PC-9 (cell line): ENCODE measurements around the gene TSPAN18.

Experiments
- EZH2 ChIP-seq: fragments of 200-600 bp; sonication (generic); IDR thresholded peaks from 2 replicates; pipeline ENCODE4 v1.8.0; 2017; ENCODE audit warnings: antibody characterized with exemption, low read depth
- TF ChIP-seq, protein P1 (sequence below): fragments of 200-600 bp; sonication (generic); conservative IDR thresholded peaks from 2 replicates; pipeline ENCODE4 v1.6.1; 2017; ENCODE audit warnings: mixed run types, antibody characterized with exemption, mild to moderate bottlenecking, moderate library complexity

GRCh38 chr11:44788536-44789261, 61.9 kb downstream of the TSPAN18 start:
- TF ChIP-seq, protein P1, sequence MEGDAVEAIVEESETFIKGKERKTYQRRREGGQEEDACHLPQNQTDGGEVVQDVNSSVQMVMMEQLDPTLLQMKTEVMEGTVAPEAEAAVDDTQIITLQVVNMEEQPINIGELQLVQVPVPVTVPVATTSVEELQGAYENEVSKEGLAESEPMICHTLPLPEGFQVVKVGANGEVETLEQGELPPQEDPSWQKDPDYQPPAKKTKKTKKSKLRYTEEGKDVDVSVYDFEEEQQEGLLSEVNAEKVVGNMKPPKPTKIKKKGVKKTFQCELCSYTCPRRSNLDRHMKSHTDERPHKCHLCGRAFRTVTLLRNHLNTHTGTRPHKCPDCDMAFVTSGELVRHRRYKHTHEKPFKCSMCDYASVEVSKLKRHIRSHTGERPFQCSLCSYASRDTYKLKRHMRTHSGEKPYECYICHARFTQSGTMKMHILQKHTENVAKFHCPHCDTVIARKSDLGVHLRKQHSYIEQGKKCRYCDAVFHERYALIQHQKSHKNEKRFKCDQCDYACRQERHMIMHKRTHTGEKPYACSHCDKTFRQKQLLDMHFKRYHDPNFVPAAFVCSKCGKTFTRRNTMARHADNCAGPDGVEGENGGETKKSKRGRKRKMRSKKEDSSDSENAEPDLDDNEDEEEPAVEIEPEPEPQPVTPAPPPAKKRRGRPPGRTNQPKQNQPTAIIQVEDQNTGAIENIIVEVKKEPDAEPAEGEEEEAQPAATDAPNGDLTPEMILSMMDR: no peak
- TF ChIP-seq EZH2: no peak
